Stomach (tissue), 4 donors: ENCODE data around the gene RBL1.
"Not testable (repeated sequence)": the region's sequence is repeated elsewhere in the genome, so short reads cannot be mapped to it uniquely, and the experiment has no call there.

Source experiments
- EP300 ChIP-seq: sonication (generic); formaldehyde crosslinking; IDR thresholded peaks from one replicate; pipeline ENCODE4 v1.6.1; 2017; ENCODE audit warnings: antibody characterized with exemption
- POLR2A ChIP-seq, 4 donors: fragments of 450-650 bp; IDR thresholded peaks; one replicate each; pipeline ENCODE4 v1.6.1; 2016; ENCODE audit warnings: antibody characterized with exemption in 4 of 4, control low read depth in 2 of 4, mild to moderate bottlenecking in 1 of 4, moderate library complexity in 1 of 4
- POLR2AphosphoS5 ChIP-seq, 3 donors: sonication (generic); formaldehyde crosslinking; IDR thresholded peaks; one replicate each; pipeline ENCODE4 v1.6.1; 2016; ENCODE audit warnings: antibody characterized with exemption in 3 of 3
- TF ChIP-seq, protein P1 (sequence below), 7 experiments: fragments of 450-650 bp in 4 of 7; fragments of 200-600 bp in 3 of 7; sonication (generic) in 3 of 7; IDR thresholded peaks; one replicate each; pipeline ENCODE4 v1.5.1; 2016 to 2019; ENCODE audit warnings: antibody characterized with exemption in 7 of 7, control low read depth in 2 of 7, mild to moderate bottlenecking in 1 of 7

GRCh38 chr20:36962354-36962941 is 133.3 kb downstream of the RBL1 start:
- TF ChIP-seq, protein P1, sequence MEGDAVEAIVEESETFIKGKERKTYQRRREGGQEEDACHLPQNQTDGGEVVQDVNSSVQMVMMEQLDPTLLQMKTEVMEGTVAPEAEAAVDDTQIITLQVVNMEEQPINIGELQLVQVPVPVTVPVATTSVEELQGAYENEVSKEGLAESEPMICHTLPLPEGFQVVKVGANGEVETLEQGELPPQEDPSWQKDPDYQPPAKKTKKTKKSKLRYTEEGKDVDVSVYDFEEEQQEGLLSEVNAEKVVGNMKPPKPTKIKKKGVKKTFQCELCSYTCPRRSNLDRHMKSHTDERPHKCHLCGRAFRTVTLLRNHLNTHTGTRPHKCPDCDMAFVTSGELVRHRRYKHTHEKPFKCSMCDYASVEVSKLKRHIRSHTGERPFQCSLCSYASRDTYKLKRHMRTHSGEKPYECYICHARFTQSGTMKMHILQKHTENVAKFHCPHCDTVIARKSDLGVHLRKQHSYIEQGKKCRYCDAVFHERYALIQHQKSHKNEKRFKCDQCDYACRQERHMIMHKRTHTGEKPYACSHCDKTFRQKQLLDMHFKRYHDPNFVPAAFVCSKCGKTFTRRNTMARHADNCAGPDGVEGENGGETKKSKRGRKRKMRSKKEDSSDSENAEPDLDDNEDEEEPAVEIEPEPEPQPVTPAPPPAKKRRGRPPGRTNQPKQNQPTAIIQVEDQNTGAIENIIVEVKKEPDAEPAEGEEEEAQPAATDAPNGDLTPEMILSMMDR (IDR thresholded peaks at IDR 0.05) = not testable (repeated sequence)
- TF ChIP-seq EP300; POLR2A (IDR thresholded peaks at IDR 0.05); POLR2AphosphoS5 (IDR thresholded peaks at IDR 0.05): not testable (repeated sequence)
